ENCODE data around the gene TERF2IP. TPM values are rescaled to one million over a fixed set of nuclear protein-coding genes. Genes with fewer than 3 reads are reported as not detected.

TERF2IP gene
- polyA plus RNA-seq, 1 experiment: 19.1 TPM

- H3K27me3 ChIP-seq (ENCODE audit: control insufficient read depth, insufficient read depth, low read length): no peaks in the 10 kb centered on the region
- no peak overlapping the region for H3K4me3 ChIP-seq (ENCODE audit: low read depth, low read length)
- no peak for DNase-seq (ENCODE audit: low read depth)
- peaks cover 25% of the 10 kb centered on the region for H3K36me3 ChIP-seq (ENCODE audit: control insufficient read depth, insufficient read depth, low read length)
- POLR2A ChIA-PET: no interaction called here
- TF ChIP-seq CTCF (IDR thresholded peaks at IDR 0.05; ENCODE audit: insufficient read depth, low read depth, low read length): no peak
- CTCF ChIA-PET: no interaction called here
Measured at GRCh38 chr16:75626806-75627205, 20.8 kb upstream of the TERF2IP start.

- H3K27me3 ChIP-seq (ENCODE audit: control insufficient read depth, insufficient read depth, low read length): no peaks in the 10 kb centered on the region
- peaks cover 27% of the 10 kb centered on the region for H3K36me3 ChIP-seq (ENCODE audit: control insufficient read depth, insufficient read depth, low read length)
- DNase-seq (ENCODE audit: low read depth): no peak
Measured at GRCh38 chr16:75627851-75628250, 19.7 kb upstream of the TERF2IP start.

GRCh38 chr16:75628351-75628750, 19.2 kb upstream of the TERF2IP start:
- POLR2A ChIA-PET: no interaction called here
- TF ChIP-seq CTCF (IDR thresholded peaks at IDR 0.05; ENCODE audit: insufficient read depth, low read depth, low read length): no peak
- CTCF ChIA-PET: no interaction called here
- Histone ChIP-seq H3K27me3 (ENCODE audit: control insufficient read depth, insufficient read depth, low read length) (no peaks in the 10 kb centered on the region), H3K4me3 (ENCODE audit: low read depth, low read length) (no peak overlapping the region), H3K36me3 (ENCODE audit: control insufficient read depth, insufficient read depth, low read length) (peaks cover 27% of the 10 kb centered on the region)
- DNase-seq (ENCODE audit: low read depth): no peak

More at GRCh38 chr16:75627851-75628250, 19.7 kb upstream of the TERF2IP start:
- H3K4me3 ChIP-seq (ENCODE audit: low read depth, low read length): no peak overlapping the region
- no peak for TF ChIP-seq CTCF (IDR thresholded peaks at IDR 0.05; ENCODE audit: insufficient read depth, low read depth, low read length)
- CTCF ChIA-PET: no interaction called here
- POLR2A ChIA-PET: no interaction called here

- CTCF ChIA-PET: no interaction called here
- Histone ChIP-seq H3K4me3 (ENCODE audit: low read depth, low read length) (no peak overlapping the region), H3K27me3 (ENCODE audit: control insufficient read depth, insufficient read depth, low read length) (no peaks in the 10 kb centered on the region), H3K36me3 (ENCODE audit: control insufficient read depth, insufficient read depth, low read length) (peaks cover 31% of the 10 kb centered on the region)
- TF ChIP-seq CTCF (IDR thresholded peaks at IDR 0.05; ENCODE audit: insufficient read depth, low read depth, low read length): no peak
- no peak for DNase-seq (ENCODE audit: low read depth)
- POLR2A ChIA-PET: no interaction called here
Measured at GRCh38 chr16:75629132-75629531, 18.4 kb upstream of the TERF2IP start.

GRCh38 chr16:75630052-75630451, 17.5 kb upstream of the TERF2IP start:
- no peak for TF ChIP-seq CTCF (IDR thresholded peaks at IDR 0.05; ENCODE audit: insufficient read depth, low read depth, low read length)
- ChIA-PET POLR2A (no interaction called here), CTCF (no interaction called here)
- Histone ChIP-seq H3K4me3 (ENCODE audit: low read depth, low read length) (no peak overlapping the region), H3K27me3 (ENCODE audit: control insufficient read depth, insufficient read depth, low read length) (no peaks in the 10 kb centered on the region), H3K36me3 (ENCODE audit: control insufficient read depth, insufficient read depth, low read length) (peaks cover 32% of the 10 kb centered on the region)
- DNase-seq (ENCODE audit: low read depth): no peak
